ENCODE results near the gene CLEC1B. TPM values are rescaled to one million over a fixed set of nuclear protein-coding genes. Genes with fewer than 3 reads are reported as not detected.
"Not testable (repeated sequence)": the region's sequence is repeated elsewhere in the genome, so short reads cannot be mapped to it uniquely, and the experiment has no call there.

Gene CLEC1B
- total RNA-seq, 1 donor: not detected

GRCh38 chr12:9961106-9961505 lies 37.8 kb downstream of the CLEC1B start:
- no peak for DNase-seq (ENCODE audit: low read depth)
- TF ChIP-seq CTCF (IDR thresholded peaks at IDR 0.05; ENCODE audit: insufficient read depth, low read depth, low read length): no peak

GRCh38 chr12:9960590-9960989 lies 38.3 kb downstream of the CLEC1B start:
- no peak for DNase-seq (ENCODE audit: low read depth)
- TF ChIP-seq CTCF (IDR thresholded peaks at IDR 0.05; ENCODE audit: insufficient read depth, low read depth, low read length): no peak
- no peak overlapping the region for H3K4me3 ChIP-seq (ENCODE audit: low read depth, low read length)

More at GRCh38 chr12:9961106-9961505, 37.8 kb downstream of the CLEC1B start:
- H3K4me3 ChIP-seq (ENCODE audit: low read depth, low read length): no peak overlapping the region

GRCh38 chr12:9957834-9958233 lies 41.1 kb downstream of the CLEC1B start:
- TF ChIP-seq CTCF (IDR thresholded peaks at IDR 0.05; ENCODE audit: insufficient read depth, low read depth, low read length): no peak
- no peak for DNase-seq (ENCODE audit: low read depth)
- no peak overlapping the region for H3K4me3 ChIP-seq (ENCODE audit: low read depth, low read length)

GRCh38 chr12:9952954-9953729 lies 45.8 kb downstream of the CLEC1B start:
- not testable (repeated sequence) for DNase-seq (ENCODE audit: low read depth); H3K4me3 ChIP-seq (ENCODE audit: low read depth, low read length)

GRCh38 chr12:9951026-9951675 lies 47.8 kb downstream of the CLEC1B start:
- H3K4me3 ChIP-seq (ENCODE audit: low read depth, low read length): no peak overlapping the region
- TF ChIP-seq CTCF (IDR thresholded peaks at IDR 0.05; ENCODE audit: insufficient read depth, low read depth, low read length): no peak
- no peak for DNase-seq (ENCODE audit: low read depth)

GRCh38 chr12:9948606-9949296 lies 50.2 kb downstream of the CLEC1B start:
- no peak for TF ChIP-seq CTCF (IDR thresholded peaks at IDR 0.05; ENCODE audit: insufficient read depth, low read depth, low read length)
- H3K4me3 ChIP-seq (ENCODE audit: low read depth, low read length): no peak overlapping the region
- DNase-seq (ENCODE audit: low read depth): no peak

- no peak overlapping the region for H3K4me3 ChIP-seq (ENCODE audit: low read depth, low read length)
- no peak for DNase-seq (ENCODE audit: low read depth)
- no peak for TF ChIP-seq CTCF (IDR thresholded peaks at IDR 0.05; ENCODE audit: insufficient read depth, low read depth, low read length)
These were observed 51.2 kb downstream of the CLEC1B start for GRCh38 chr12:9947674-9948073.
